ENCODE measurements around the gene EFTUD2. TPM values are rescaled to one million over a fixed set of nuclear protein-coding genes. Genes with fewer than 3 reads are reported as not detected.

The EFTUD2 gene
- total and polyA plus RNA-seq, 2 of the 13 experiments (the other 11 are each of a cell fraction or from before 2014, with no cell fraction given): 111 to 137 TPM

GRCh38 chr17:44899074-44899782 is at the start of gene EFTUD2 (continued):
- no peak for TF ChIP-seq STAG1 (CRISPR knock-in tag; IDR thresholded peaks at IDR 0.05)
- peak; percentile 75; the same call in 1 of the 2 replicates for TF ChIP-seq TP53 (CRISPR knock-in tag; conservative IDR thresholded peaks at IDR 0.05)
- TF ChIP-seq HMGXB3 (CRISPR knock-in tag; IDR thresholded peaks at IDR 0.05; ENCODE audit: borderline replicate concordance): peak; percentile 87; the same call in 1 of the 2 replicates
- no peak for TF ChIP-seq HNRNPK (IDR thresholded peaks at IDR 0.05; ENCODE audit: low read depth, low read length, poor library complexity, severe bottlenecking)
- no peak for TF ChIP-seq ZNF441 (CRISPR knock-in tag; IDR thresholded peaks at IDR 0.05; ENCODE audit: borderline replicate concordance)
- TF ChIP-seq SRSF1 (optimal IDR thresholded peaks at IDR 0.05; ENCODE audit: low read depth, low read length): no peak
- TF ChIP-seq ZNF496 (CRISPR knock-in tag; IDR thresholded peaks at IDR 0.05; ENCODE audit: insufficient replicate concordance): no peak
- TF ChIP-seq AGO2 (optimal IDR thresholded peaks at IDR 0.05; ENCODE audit: low read depth, low read length): no peak
- TF ChIP-seq NPAS2 (CRISPR knock-in tag; IDR thresholded peaks at IDR 0.05; ENCODE audit: borderline replicate concordance): no peak
- TF ChIP-seq EHMT2 (IDR thresholded peaks at IDR 0.05; ENCODE audit: borderline replicate concordance, low read depth, low read length): no peak
- peak; percentile 99 for TF ChIP-seq ZFY (CRISPR knock-in tag; IDR thresholded peaks at IDR 0.05)
- TF ChIP-seq ZBTB34 (CRISPR knock-in tag; IDR thresholded peaks at IDR 0.05): peak; percentile 53; the same call in 1 of the 2 replicates
- TF ChIP-seq ZNF792 (CRISPR knock-in tag; IDR thresholded peaks at IDR 0.05): 0 out of 2 replicates have a peak, but pooled peaks have one; percentile 82
- 0 out of 2 replicates have a peak, but pooled peaks have one; percentile 12 for TF ChIP-seq FOSL1 (CRISPR knock-in tag; IDR thresholded peaks at IDR 0.05; ENCODE audit: borderline replicate concordance)
- no peak; the same call in 1 of the 2 replicates for TF ChIP-seq ZNF337 (CRISPR knock-in tag; IDR thresholded peaks at IDR 0.05; ENCODE audit: borderline replicate concordance, low read depth)
- TF ChIP-seq SATB2 (CRISPR knock-in tag; IDR thresholded peaks at IDR 0.05): 0 out of 2 replicates have a peak, but pooled peaks have one; percentile 51
- 0 out of 2 replicates have a peak, but pooled peaks have one; percentile 20 for TF ChIP-seq CENPT (CRISPR knock-in tag; IDR thresholded peaks at IDR 0.05; ENCODE audit: low read depth)
- peak; percentile 90 for TF ChIP-seq ZNF274 (CRISPR knock-in tag; IDR thresholded peaks at IDR 0.05)
- TF ChIP-seq CHD2 (IDR thresholded peaks at IDR 0.05; ENCODE audit: low read depth, low read length): peak; percentile 70; the same call in 1 of the 2 replicates
- TF ChIP-seq ARNT (IDR thresholded peaks at IDR 0.05): no peak
- peak; percentile 99 for TF ChIP-seq KDM2A (CRISPR knock-in tag; IDR thresholded peaks at IDR 0.05; ENCODE audit: borderline replicate concordance, low read depth)
- peak; percentile 99 for TF ChIP-seq SAP130 (CRISPR knock-in tag; IDR thresholded peaks at IDR 0.05; ENCODE audit: low read depth)
